ENCODE results near the gene ALDH1A2.

DNA sequence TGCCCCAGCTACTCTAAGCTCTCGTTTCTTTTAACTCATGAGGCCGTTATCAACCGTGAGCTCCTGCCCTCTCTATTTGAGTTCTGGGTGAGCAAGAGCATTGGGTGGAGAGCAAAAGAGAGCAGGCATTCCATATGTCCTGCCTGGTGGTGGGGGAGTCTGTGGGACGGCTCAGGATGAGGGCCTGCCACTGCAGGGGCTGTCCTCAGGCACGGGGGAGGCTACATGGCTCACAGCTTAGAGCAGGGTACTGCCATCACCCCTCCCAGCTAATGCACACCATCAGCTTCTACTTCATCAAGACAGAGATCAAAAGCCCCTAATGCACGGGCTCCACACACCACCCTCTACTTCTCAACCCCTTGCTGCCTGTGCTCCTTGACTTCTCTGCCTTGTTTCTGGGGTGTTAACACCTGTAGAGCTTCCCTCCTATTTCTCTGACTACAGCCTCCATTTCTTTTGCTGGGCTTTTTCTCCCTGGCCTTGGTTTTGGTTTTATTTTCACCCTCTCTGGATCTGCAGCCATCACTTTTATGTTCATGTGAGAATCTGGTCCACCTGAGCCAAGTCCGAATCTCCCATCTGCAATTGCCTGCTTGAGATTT, 114.1 kb downstream of the ALDH1A2 start:
- TF ChIP-seq, protein P1, sequence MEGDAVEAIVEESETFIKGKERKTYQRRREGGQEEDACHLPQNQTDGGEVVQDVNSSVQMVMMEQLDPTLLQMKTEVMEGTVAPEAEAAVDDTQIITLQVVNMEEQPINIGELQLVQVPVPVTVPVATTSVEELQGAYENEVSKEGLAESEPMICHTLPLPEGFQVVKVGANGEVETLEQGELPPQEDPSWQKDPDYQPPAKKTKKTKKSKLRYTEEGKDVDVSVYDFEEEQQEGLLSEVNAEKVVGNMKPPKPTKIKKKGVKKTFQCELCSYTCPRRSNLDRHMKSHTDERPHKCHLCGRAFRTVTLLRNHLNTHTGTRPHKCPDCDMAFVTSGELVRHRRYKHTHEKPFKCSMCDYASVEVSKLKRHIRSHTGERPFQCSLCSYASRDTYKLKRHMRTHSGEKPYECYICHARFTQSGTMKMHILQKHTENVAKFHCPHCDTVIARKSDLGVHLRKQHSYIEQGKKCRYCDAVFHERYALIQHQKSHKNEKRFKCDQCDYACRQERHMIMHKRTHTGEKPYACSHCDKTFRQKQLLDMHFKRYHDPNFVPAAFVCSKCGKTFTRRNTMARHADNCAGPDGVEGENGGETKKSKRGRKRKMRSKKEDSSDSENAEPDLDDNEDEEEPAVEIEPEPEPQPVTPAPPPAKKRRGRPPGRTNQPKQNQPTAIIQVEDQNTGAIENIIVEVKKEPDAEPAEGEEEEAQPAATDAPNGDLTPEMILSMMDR (IDR thresholded peaks at IDR 0.05) = no peak
- TF ChIP-seq, protein P2, sequence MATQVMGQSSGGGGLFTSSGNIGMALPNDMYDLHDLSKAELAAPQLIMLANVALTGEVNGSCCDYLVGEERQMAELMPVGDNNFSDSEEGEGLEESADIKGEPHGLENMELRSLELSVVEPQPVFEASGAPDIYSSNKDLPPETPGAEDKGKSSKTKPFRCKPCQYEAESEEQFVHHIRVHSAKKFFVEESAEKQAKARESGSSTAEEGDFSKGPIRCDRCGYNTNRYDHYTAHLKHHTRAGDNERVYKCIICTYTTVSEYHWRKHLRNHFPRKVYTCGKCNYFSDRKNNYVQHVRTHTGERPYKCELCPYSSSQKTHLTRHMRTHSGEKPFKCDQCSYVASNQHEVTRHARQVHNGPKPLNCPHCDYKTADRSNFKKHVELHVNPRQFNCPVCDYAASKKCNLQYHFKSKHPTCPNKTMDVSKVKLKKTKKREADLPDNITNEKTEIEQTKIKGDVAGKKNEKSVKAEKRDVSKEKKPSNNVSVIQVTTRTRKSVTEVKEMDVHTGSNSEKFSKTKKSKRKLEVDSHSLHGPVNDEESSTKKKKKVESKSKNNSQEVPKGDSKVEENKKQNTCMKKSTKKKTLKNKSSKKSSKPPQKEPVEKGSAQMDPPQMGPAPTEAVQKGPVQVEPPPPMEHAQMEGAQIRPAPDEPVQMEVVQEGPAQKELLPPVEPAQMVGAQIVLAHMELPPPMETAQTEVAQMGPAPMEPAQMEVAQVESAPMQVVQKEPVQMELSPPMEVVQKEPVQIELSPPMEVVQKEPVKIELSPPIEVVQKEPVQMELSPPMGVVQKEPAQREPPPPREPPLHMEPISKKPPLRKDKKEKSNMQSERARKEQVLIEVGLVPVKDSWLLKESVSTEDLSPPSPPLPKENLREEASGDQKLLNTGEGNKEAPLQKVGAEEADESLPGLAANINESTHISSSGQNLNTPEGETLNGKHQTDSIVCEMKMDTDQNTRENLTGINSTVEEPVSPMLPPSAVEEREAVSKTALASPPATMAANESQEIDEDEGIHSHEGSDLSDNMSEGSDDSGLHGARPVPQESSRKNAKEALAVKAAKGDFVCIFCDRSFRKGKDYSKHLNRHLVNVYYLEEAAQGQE (IDR thresholded peaks at IDR 0.05; ENCODE audit: insufficient read depth in 1 of 2, low read depth in 2 of 2, low read length in 1 of 2) = no peak
- no peak for TF ChIP-seq POLR2AphosphoS5 (IDR thresholded peaks at IDR 0.05; ENCODE audit: low read depth, low read length)

Measured in Panc1 (cell line).